T-helper 2 cell treated with Interferon-gamma antibody and Interleukin-4, amounts not matched to agents 5 μg/mL and 100 μg/mL, for 36 hours (primary cell): ENCODE data around the gene TP53I11.

Experiments used
- DNase-seq: peaks from one replicate; pipeline ENCODE4 v3.0.0; 2021; ENCODE audit warnings: low spot score
- H3K27ac Mint-ChIP-seq: one replicate; pipeline ENCODE4 v1.8.0; 2021; ENCODE audit warnings: mild to moderate bottlenecking, mixed read lengths
- H3K27me3 Mint-ChIP-seq: one replicate; pipeline ENCODE4 v1.8.0; 2021; ENCODE audit warnings: low read depth, mixed read lengths
- H3K36me3 Mint-ChIP-seq: one replicate; pipeline ENCODE4 v1.8.0; 2021; ENCODE audit warnings: low read depth, mixed read lengths
- H3K4me1 Mint-ChIP-seq: one replicate; pipeline ENCODE4 v1.8.0; 2021; ENCODE audit warnings: low read depth, mixed read lengths
- H3K4me3 Mint-ChIP-seq: one replicate; pipeline ENCODE4 v1.8.0; 2022; ENCODE audit warnings: mild to moderate bottlenecking, moderate library complexity, mixed read lengths
- H3K9me3 Mint-ChIP-seq: one replicate; pipeline ENCODE4 v1.8.0; 2021; ENCODE audit warnings: mixed read lengths

Gene TP53I11

DNA sequence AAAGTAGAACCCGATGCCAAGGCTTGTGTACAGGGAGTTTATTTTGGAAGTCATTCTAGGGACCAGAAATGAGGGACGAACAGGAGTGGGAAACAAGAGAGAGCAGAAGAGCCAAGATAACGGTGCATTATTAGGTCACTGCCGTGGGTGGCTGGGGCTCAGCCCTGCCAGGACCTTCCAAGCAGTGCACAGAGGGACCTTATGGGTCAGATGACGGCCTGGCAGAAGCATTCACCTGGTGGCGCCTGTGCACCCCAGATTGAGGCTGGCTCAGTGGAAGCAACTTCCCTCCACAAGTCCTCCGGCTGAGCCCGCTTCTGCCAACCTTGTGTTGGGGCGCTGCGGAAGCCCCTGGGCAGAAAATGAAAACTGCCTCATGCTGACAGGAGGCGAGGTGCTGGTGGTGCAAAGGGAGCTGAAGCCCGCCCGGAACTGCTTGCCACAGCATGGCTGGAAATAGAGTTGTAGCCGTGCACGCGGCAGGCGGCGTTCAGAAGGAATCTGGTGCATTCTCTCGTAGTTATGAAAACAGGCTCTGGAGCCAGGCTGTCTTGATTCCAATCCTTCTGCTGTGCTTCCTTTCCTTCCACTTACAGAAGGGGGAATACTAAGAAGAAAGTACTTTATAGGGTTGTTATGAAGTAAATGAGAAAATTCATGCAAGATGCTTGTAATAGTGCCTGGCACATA lies 22.2 kb upstream of the TP53I11 start:
- H3K4me3 Mint-ChIP-seq, result no peak overlapping the region
- no peaks in the 10 kb centered on the region for H3K4me1 Mint-ChIP-seq
- no peaks in the 10 kb centered on the region for H3K9me3 Mint-ChIP-seq
- no peak for DNase-seq
- H3K36me3 Mint-ChIP-seq, result no peaks in the 10 kb centered on the region
- no peaks in the 10 kb centered on the region for H3K27me3 Mint-ChIP-seq
- no peak overlapping the region for H3K27ac Mint-ChIP-seq

DNA sequence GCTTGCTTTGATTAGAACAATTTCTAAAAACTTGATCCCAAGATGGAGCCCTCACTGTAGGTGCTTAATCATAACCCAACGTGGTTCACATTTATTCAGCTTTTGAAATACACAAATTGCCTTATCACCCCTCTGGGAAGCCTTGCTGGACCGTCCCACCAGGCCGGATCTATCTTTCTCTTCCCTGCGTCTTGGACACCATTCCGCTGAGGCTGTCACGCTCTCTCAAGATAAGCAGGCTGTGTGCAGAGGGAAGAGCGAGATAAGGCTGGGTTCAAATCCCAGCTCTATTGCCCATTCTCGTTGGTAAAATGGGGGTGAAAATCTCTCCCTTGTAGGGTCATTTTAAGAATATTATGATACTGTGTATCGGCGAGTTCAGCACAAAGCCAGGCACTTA lies 20.5 kb upstream of the TP53I11 start:
- no peaks in the 10 kb centered on the region for H3K4me1 Mint-ChIP-seq
- no peaks in the 10 kb centered on the region for H3K9me3 Mint-ChIP-seq
- H3K27ac Mint-ChIP-seq, result no peak overlapping the region
- no peaks in the 10 kb centered on the region for H3K27me3 Mint-ChIP-seq
- no peak for DNase-seq
- H3K36me3 Mint-ChIP-seq, result no peaks in the 10 kb centered on the region
- no peak overlapping the region for H3K4me3 Mint-ChIP-seq

DNA sequence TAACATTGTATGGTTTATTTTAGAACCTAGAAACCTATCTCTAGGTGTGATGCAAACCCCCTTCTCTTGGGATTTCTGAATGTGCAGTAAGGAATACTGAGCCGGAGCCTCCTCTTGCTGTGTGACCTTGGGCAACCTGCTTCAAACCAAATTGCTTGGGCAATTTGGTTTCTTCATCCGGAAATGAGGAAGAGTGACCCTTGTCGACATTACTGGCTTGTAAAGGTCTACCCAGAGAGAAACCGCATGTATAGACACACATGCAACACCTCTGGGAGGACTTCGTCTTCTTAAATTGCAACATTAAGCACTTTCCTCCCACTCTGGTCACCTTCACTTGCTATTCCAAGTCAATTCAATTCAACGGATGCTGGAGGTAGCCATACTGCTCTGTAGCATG lies 19.6 kb upstream of the TP53I11 start:
- no peaks in the 10 kb centered on the region for H3K9me3 Mint-ChIP-seq
- no peaks in the 10 kb centered on the region for H3K36me3 Mint-ChIP-seq
- H3K4me3 Mint-ChIP-seq, result no peak overlapping the region
- H3K4me1 Mint-ChIP-seq, result no peaks in the 10 kb centered on the region
- DNase-seq, result no peak
- no peaks in the 10 kb centered on the region for H3K27me3 Mint-ChIP-seq
- H3K27ac Mint-ChIP-seq, result no peak overlapping the region

DNA sequence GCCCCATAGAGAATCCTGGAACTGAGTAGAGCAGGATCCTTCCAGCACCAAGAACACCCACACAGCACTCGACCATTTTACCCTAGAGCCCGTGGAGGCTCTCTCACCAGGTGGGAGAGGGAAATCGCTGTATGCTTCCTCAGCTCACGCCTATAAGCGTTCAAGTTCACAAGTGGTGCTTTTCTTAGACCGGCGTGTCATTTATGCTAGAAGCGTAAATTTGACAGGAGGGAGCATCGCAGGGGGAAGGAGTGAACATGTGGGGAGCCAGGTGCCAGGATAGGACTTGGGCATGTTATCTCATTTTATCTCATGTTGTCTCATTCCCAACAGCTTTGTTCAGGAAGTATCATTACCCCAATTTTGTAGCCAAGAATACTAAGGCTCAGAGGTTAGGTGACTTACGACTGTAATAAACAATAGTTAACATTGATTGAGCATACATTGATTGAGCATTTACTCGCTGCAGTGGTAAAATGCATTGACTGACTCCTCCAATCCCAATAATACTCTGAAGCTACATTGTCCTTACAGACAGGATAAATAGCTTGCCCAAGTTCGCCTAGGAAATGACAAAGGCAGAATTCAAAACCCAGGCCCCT lies 19.1 kb upstream of the TP53I11 start:
- Mint-ChIP-seq H3K36me3 (no peaks in the 10 kb centered on the region), H3K27ac (no peak overlapping the region), H3K4me3 (no peak overlapping the region), H3K4me1 (no peaks in the 10 kb centered on the region), H3K27me3 (no peaks in the 10 kb centered on the region), H3K9me3 (no peaks in the 10 kb centered on the region)
- no peak for DNase-seq

DNA sequence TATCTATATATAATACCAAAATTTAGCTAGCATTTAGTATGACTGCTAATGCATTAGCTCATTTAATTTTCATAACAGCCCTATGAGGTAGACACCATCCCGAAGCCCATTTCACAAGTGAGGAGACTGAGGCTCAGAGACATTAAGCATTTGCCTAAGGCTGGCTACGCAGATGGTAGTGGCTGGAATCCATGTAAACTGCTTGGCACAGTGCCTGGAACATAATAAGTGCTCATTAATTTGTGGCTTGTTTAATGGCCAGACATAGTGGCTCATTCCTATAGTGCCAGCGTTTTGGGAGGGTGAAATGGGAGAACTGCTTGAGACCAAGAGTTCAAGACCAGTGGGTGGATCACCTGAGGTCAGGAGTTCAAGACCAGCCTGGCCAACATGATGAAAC lies 17.8 kb upstream of the TP53I11 start:
- no peak for DNase-seq
- Mint-ChIP-seq H3K36me3 (no peaks in the 10 kb centered on the region), H3K4me3 (no peak overlapping the region), H3K4me1 (no peaks in the 10 kb centered on the region), H3K27ac (no peak overlapping the region), H3K9me3 (no peaks in the 10 kb centered on the region), H3K27me3 (no peaks in the 10 kb centered on the region)

DNA sequence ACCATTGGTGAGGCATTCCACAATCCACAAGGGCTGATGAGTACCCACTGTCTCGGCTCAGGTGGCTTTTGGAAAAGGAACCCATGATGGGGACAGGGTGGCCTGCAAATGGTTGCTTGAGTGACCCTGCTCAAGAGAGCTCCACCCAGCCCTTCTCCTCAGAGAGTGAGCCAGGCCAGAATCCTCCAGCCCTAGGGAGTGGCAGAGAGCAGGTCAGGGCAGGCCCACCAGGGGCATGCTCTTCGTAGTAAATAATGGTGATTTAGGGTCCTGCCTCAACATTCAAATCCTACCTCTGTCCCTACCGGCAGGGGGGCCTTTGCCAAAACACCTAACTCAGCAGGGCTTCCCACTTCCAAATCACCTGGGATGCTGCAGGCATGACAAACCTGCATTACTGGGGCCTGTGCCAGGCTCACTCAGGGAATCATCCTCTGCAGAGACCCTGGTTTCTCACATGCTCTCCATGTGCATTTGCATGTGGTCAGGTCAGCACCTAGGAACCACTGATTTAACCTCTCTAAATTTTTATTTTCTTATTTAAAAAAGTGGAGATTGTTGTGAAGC lies 17.3 kb upstream of the TP53I11 start:
- no peak overlapping the region for H3K27ac Mint-ChIP-seq
- H3K4me1 Mint-ChIP-seq, result no peaks in the 10 kb centered on the region
- no peaks in the 10 kb centered on the region for H3K9me3 Mint-ChIP-seq
- no peaks in the 10 kb centered on the region for H3K27me3 Mint-ChIP-seq
- no peak for DNase-seq
- no peak overlapping the region for H3K4me3 Mint-ChIP-seq
- H3K36me3 Mint-ChIP-seq, result no peaks in the 10 kb centered on the region

DNA sequence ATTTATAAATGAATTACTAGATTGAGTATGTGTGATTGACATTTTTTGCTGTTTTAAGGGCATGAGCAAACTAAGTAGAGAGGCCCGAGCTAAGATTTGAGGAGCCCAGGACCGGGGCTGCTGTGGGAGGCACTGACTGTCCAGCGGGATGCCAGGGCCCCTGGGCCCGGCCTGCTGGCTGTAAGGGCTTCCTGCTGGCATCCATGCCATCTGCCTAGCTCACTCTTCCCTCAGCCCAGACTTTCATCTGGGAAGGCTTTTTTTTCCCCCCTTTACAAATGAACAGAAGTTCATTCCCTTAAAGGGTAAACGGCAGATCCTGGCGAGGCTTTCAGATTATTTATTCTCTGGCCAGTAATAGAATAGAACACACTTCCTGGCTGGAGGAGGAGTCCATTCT lies 16.0 kb upstream of the TP53I11 start:
- no peaks in the 10 kb centered on the region for H3K27me3 Mint-ChIP-seq
- no peaks in the 10 kb centered on the region for H3K9me3 Mint-ChIP-seq
- H3K4me1 Mint-ChIP-seq, result no peaks in the 10 kb centered on the region
- no peak for DNase-seq
- no peaks in the 10 kb centered on the region for H3K36me3 Mint-ChIP-seq
- no peak overlapping the region for H3K4me3 Mint-ChIP-seq
- H3K27ac Mint-ChIP-seq, result no peak overlapping the region

DNA sequence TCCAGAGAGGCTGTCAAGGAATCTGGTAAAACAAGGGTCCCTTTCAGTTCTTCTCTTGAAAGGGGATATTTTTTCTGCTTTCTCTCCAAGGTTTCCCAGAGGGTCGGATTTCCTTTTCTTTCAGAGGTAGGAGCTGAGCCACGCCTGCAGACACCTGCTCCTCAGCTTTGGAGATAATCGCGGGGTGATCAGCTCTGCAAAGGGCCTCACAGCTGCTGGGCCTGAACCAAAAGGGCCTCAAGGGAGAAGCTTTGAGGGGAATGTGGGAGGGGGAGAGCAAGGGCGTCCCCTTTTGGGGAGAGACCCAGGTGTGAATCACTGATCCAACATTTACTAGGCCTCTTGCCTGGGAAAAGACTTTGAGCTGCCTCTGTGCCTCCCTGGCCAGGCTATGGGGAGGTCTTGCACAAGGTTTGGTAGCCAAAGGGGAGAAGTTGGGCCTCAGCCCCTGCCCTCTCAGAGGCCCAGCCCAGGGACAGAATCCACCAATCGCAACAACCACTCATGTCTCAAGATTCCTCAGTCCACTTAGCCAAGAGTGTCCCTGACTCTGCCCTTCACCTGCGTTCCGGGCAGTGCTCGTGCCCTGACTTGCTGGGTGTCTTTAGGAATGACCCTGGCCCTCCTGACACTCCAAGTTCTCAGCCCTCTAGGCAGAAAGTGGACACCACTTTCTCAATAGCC lies 14.0 kb upstream of the TP53I11 start:
- no peak for DNase-seq
- Mint-ChIP-seq H3K36me3 (no peaks in the 10 kb centered on the region), H3K4me1 (no peaks in the 10 kb centered on the region), H3K27ac (no peak overlapping the region), H3K4me3 (no peak overlapping the region), H3K9me3 (no peaks in the 10 kb centered on the region), H3K27me3 (no peaks in the 10 kb centered on the region)

DNA sequence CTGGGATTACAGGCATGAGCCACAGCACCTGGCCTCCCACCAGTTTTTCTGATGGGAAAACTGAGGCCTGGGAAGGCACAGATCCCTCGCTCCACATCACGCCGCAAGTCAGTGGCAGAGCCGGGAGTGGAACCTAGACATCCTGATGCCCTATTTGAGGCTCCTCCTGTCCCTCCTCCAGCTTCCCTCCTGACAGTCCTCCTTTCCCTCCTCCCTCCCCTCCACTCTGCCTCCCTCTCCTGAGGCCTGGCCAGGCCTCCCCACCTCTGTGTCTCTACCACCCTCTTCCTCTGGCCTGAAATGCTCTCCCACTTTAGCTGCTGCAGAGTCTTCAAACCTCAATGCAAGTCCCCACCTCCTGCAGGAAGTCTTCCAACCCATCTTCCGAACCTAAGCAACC lies 13.3 kb upstream of the TP53I11 start:
- Mint-ChIP-seq H3K36me3 (no peaks in the 10 kb centered on the region), H3K4me1 (no peaks in the 10 kb centered on the region), H3K27ac (no peak overlapping the region), H3K4me3 (no peak overlapping the region), H3K27me3 (no peaks in the 10 kb centered on the region), H3K9me3 (no peaks in the 10 kb centered on the region)
- DNase-seq, result no peak

DNA sequence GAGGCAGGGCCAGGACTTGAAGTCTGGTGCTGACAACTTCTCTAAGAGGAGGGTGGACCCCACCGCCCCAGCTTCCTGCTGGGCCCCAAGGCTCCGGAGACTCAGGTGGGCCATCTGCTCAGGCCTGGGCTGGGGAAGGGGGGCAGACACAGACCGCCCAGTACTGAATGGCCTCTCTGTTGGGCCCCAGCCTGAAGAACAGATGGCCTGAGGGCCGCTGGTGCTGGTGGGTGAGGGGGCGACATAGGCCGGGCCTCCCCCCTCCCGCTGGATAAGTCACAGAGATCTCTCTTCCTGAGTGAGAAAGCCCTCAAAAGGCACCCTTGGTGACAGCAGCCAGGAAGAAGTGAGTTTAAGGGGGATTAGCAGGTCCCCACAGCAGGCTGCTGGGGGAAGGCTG lies 12.5 kb upstream of the TP53I11 start:
- no peak overlapping the region for H3K4me3 Mint-ChIP-seq
- no peak for DNase-seq
- H3K36me3 Mint-ChIP-seq, result no peaks in the 10 kb centered on the region
- H3K27me3 Mint-ChIP-seq, result no peaks in the 10 kb centered on the region
- H3K9me3 Mint-ChIP-seq, result no peaks in the 10 kb centered on the region
- no peaks in the 10 kb centered on the region for H3K4me1 Mint-ChIP-seq
- no peak overlapping the region for H3K27ac Mint-ChIP-seq

DNA sequence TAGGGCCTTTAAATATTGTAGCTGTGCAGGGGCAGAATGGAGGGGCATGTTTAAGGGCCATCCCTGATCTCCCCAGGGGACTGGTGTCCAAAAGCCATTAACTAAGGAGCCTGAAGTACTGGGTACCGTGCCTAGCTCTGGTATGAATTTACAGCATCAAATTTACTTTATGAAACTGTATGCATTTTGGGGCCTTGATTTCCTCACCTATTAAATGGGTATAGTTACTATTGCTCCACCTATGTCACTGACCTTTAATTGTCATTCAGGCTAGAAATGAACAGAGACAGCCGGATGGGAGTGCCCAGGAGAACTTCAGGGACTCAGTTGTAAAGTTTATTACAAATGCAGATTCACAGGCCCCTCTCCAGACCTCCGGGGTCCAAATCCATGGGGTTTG lies 11.8 kb upstream of the TP53I11 start:
- Mint-ChIP-seq H3K27me3 (no peaks in the 10 kb centered on the region), H3K9me3 (no peaks in the 10 kb centered on the region), H3K36me3 (no peaks in the 10 kb centered on the region), H3K27ac (no peak overlapping the region), H3K4me3 (no peak overlapping the region), H3K4me1 (no peaks in the 10 kb centered on the region)
- DNase-seq, result no peak

DNA sequence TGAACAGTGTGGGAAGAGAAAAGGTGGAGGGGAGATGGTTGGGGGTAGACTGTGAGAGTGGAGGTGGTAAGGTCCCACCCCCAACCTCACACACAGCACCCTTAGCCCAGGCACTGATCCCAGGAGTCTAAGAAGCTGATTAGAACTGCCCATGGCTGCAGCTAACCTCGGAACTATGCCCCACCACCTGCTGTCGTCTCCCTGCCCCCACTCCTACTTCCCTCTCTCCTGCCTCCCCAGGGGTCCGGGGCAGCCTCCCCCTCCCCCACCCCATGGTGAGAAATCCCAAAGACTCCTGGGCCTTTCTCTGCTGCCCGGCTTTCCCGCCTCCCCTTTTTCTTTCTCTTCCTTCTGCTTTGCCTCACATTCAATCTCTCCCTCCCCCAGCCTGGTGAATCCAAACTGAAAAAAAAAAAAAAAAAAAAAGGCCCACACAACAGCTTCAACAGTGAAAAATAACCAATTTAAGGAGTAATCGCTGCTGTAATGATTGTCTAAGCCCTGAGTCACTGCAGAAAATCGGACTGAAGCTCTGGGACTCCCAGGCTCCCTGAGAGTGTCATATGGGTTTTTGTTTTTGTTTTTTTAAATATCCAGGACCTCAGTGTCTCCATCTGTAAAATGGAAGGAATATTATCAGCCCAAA lies 9.6 kb upstream of the TP53I11 start:
- no peak overlapping the region for H3K4me3 Mint-ChIP-seq
- H3K9me3 Mint-ChIP-seq, result no peaks in the 10 kb centered on the region
- peaks cover 3% of the 10 kb centered on the region for H3K4me1 Mint-ChIP-seq
- DNase-seq, result no peak
- H3K27ac Mint-ChIP-seq, result no peak overlapping the region
- H3K36me3 Mint-ChIP-seq, result no peaks in the 10 kb centered on the region
- no peaks in the 10 kb centered on the region for H3K27me3 Mint-ChIP-seq

DNA sequence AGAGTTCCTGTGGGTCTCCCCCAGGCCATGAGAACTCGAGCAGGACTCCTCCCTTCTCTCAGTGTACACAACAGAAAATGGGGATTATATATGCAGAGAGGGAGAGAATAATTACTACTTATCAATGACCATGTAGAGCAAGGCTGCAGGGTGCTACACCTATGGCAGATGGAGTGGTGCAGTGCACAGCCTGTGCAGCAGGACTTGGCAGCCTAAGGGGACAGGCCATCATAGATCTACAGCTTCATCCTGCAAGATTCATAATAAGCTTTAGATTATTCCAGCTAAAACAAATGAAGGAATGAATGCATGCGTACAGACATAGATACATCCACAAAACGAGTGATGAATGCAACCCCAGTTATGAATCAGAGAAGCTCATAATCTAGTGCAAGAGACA lies 8.4 kb upstream of the TP53I11 start:
- H3K4me1 Mint-ChIP-seq, result peaks cover 9% of the 10 kb centered on the region
- DNase-seq, result no peak
- H3K9me3 Mint-ChIP-seq, result no peaks in the 10 kb centered on the region
- H3K36me3 Mint-ChIP-seq, result no peaks in the 10 kb centered on the region
- H3K27ac Mint-ChIP-seq, result no peak overlapping the region
- no peaks in the 10 kb centered on the region for H3K27me3 Mint-ChIP-seq
- no peak overlapping the region for H3K4me3 Mint-ChIP-seq
